ENCODE results near the gene CTNNA3.

The CTNNA3 gene

DNA sequence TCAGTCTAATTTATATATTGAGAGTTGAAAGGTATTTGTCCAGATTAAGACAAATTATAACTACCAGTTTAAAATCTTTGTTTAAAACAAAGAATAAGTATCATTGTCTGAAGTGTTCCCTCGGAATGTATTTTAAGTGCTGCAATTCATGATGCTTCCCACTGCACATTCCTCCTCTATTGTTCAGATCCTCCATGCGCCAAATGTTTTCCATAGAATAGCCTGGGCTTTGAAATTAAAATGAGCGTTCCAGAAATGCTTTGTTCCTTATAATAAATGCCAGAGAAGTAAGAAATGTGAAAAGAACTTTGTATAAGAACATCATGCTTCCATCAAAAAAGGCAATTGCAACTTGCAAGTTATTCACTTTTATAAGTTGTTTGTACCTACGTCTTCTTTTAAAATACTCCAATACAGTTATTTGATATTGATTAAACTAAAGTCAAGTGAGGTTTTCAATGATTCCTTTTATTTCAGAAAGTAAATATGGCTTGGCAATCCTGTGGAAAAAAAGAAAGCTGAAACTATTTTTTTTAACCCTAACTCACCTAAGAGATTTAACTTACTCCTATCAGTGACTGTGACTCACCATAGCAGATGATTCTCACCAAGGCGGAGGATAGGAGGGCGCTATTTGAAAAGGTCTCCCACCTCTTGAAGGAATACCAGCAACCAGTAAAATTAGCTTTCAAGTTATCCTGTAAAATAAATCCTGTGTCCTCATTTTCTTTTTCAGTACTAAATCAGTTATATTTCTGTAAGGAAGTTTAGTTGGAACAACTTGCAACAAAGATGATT, 85.8 kb downstream of the CTNNA3 start:
- DNase-seq: no peak
- Histone ChIP-seq H3K36me3 (no peaks in the 10 kb centered on the region), H3K27me3 (no peaks in the 10 kb centered on the region), H3K4me3 (ENCODE audit: low read depth, low read length) (no peak overlapping the region), H3K9me3 (no peaks in the 10 kb centered on the region), H3K4me1 (no peaks in the 10 kb centered on the region)
- TF ChIP-seq, protein P1, sequence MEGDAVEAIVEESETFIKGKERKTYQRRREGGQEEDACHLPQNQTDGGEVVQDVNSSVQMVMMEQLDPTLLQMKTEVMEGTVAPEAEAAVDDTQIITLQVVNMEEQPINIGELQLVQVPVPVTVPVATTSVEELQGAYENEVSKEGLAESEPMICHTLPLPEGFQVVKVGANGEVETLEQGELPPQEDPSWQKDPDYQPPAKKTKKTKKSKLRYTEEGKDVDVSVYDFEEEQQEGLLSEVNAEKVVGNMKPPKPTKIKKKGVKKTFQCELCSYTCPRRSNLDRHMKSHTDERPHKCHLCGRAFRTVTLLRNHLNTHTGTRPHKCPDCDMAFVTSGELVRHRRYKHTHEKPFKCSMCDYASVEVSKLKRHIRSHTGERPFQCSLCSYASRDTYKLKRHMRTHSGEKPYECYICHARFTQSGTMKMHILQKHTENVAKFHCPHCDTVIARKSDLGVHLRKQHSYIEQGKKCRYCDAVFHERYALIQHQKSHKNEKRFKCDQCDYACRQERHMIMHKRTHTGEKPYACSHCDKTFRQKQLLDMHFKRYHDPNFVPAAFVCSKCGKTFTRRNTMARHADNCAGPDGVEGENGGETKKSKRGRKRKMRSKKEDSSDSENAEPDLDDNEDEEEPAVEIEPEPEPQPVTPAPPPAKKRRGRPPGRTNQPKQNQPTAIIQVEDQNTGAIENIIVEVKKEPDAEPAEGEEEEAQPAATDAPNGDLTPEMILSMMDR (IDR thresholded peaks at IDR 0.05; ENCODE audit: low read depth, low read length): no peak

DNA sequence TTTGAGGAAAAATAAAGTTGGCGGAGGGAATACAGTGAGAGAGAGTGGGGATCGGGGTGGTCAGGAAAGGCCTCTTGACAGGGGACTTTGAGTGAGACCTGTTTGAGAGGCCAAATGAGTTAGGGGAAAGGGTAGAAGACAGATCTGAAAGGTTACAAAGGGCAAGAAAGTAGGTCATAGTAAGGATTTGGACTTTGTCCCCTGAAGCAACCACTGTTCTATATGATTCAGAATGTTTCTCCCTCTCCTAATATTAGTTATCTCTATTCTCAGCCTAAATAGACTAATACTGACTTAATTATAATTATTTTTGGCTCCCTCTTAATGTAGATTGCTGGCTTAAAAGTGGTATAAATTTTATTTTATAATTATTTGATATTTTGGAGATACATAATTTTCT, 88.0 kb downstream of the CTNNA3 start:
- Histone ChIP-seq H3K36me3 (no peaks in the 10 kb centered on the region), H3K4me1 (no peaks in the 10 kb centered on the region), H3K4me3 (ENCODE audit: low read depth, low read length) (no peak overlapping the region), H3K27me3 (peaks cover 2% of the 10 kb centered on the region; the same call in 1 of the 2 replicates), H3K9me3 (no peaks in the 10 kb centered on the region)
- TF ChIP-seq, protein P1 (IDR thresholded peaks at IDR 0.05; ENCODE audit: low read depth, low read length): no peak
- DNase-seq: no peak

DNA sequence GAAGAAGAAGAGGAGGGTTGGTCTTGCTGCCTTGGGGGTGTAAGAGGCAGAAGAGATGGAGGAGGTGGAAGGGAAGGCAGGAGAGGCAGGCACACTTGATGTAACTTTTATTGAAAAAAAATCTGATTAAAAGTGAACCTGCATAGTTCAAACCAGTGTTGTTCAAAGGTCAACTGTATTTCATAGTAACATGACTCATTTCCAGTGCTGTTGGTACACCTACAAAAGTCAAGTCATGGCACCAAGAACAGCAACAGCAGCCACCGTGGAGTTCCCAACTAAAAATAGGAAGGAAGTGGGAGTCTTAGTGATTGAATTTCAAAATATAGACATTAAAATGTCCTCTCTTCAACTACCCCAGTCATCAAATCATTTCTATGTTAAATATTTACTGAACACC, 88.5 kb downstream of the CTNNA3 start:
- peaks cover 2% of the 10 kb centered on the region; the same call in 1 of the 2 replicates for H3K27me3 ChIP-seq
- TF ChIP-seq, protein P1 (IDR thresholded peaks at IDR 0.05; ENCODE audit: low read depth, low read length): no peak
- no peaks in the 10 kb centered on the region for H3K9me3 ChIP-seq
- H3K4me3 ChIP-seq (ENCODE audit: low read depth, low read length): no peak overlapping the region
- DNase-seq: no peak
- H3K36me3 ChIP-seq: no peaks in the 10 kb centered on the region
- no peaks in the 10 kb centered on the region for H3K4me1 ChIP-seq

DNA sequence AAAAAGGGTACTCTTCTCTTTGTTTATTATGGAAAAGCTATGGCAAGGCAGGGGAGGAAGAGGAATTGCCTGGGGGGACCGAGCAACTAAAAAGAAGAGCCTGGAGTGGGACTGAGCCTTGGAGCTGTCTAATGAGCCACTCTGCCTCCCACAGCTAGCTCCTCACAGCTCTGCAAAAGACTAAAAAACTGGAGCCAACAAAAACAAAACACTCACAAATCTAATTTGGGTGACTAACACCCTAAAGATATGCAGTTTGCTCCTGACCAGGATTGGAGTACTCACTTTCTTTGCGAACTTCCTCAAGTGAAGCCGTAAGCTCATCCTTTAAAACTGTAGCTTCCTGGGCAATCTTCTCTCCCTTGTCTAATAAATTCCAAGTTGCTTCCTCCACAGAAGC, 89.4 kb downstream of the CTNNA3 start:
- no peak for DNase-seq

DNA sequence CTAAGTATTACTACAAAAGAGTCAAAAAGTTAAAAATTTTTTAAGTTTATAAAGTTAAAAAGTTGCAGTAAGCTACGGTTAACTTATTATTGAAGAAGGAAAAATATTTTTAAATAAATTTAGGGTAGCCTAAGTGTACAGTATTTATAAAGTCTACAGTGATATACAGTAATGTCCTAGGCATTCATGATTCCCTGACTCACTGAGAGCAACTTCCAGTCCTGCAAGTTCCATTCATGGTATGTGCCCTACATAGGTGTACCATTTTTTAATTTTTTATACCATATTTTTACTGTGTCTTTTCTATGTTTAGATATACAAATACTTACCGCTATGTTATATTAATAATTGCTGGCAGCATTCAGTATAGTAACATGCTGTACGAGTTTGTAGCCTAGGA, 92.3 kb downstream of the CTNNA3 start:
- no peaks in the 10 kb centered on the region for H3K4me1 ChIP-seq
- H3K27me3 ChIP-seq: peaks cover 2% of the 10 kb centered on the region; the same call in 1 of the 2 replicates
- TF ChIP-seq, protein P1 (IDR thresholded peaks at IDR 0.05; ENCODE audit: low read depth, low read length): no peak
- no peaks in the 10 kb centered on the region for H3K9me3 ChIP-seq
- DNase-seq: no peak
- H3K4me3 ChIP-seq (ENCODE audit: low read depth, low read length): no peak overlapping the region
- H3K36me3 ChIP-seq: no peaks in the 10 kb centered on the region

More for the DNA sequence above, 89.4 kb downstream of the CTNNA3 start:
- H3K27me3 ChIP-seq: peaks cover 2% of the 10 kb centered on the region; the same call in 1 of the 2 replicates
- TF ChIP-seq, protein P1 (IDR thresholded peaks at IDR 0.05; ENCODE audit: low read depth, low read length): no peak
- H3K4me3 ChIP-seq (ENCODE audit: low read depth, low read length): no peak overlapping the region
- no peaks in the 10 kb centered on the region for H3K36me3 ChIP-seq
- no peaks in the 10 kb centered on the region for H3K9me3 ChIP-seq
- H3K4me1 ChIP-seq: no peaks in the 10 kb centered on the region

DNA sequence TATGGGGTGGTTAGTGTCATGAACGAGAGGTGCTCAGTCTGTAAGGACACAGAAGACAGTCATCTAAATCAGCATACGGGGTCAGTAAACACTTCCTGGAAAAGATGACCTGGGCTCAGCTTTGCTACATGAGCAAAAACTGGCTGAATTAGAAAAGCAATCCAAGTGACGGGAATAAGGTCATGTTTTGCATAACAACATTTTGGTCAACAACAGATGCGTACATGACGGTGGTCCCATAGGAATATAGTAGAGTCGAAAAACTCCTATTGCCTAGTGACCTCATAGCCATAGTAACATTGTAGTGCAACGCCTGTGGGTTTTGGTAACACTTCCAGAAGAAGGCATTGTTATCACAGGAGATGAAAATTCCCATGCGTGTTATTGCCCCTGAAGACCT, 92.9 kb downstream of the CTNNA3 start:
- TF ChIP-seq, protein P1 (IDR thresholded peaks at IDR 0.05; ENCODE audit: low read depth, low read length): no peak
- DNase-seq: no peak
- Histone ChIP-seq H3K36me3 (no peaks in the 10 kb centered on the region), H3K4me3 (ENCODE audit: low read depth, low read length) (no peak overlapping the region), H3K27me3 (peaks cover 2% of the 10 kb centered on the region; the same call in 1 of the 2 replicates), H3K9me3 (no peaks in the 10 kb centered on the region), H3K4me1 (no peaks in the 10 kb centered on the region)

Measured in BE2C (cell line).